HG03039 (cell line): ENCODE data around the gene CCDC110.

Source experiments
- ATAC-seq: cut with Tn5 transposase; IDR thresholded peaks from one replicate; pipeline ENCODE4 v1.9.1; 2021; ENCODE audit warnings: mild to moderate bottlenecking, moderate library complexity; ENCODE audit not compliant: unreplicated experiment

The CCDC110 gene

DNA sequence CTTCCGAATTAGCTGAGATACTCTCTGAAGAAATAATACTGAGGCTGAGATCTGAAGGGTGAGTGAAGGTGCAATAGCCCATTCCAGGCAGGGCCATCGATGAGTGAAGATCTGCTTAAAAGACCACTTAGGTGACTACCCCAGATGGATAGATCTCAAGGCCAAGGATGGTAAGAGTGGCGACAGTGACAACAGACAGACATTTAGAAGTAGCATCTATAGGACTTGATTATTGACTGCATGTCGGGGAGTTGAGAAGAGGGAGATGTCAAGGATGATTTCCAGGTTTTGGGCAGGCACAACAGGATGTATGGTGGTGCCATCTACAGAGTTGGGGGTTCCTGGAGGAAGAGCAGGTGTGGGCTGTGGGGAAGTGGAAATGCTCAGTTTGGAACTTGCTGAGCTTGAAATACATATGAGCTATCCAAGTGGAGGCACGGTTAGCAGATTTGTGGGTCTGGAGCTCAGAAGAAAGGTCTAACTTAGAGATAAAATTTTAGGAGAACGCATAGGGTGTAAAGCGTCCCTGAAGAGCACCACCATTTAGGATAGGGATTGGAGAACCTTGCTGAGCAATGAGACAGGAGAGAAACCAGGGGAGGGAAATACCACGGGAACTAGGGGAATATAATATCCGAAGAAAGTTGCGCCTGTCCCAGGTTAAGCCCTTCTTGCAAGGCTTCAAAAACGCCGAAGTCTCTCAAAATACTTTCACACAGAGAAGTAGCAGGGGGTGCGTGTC, 46.5 kb downstream of the CCDC110 start:
- peak; percentile 2 for ATAC-seq

DNA sequence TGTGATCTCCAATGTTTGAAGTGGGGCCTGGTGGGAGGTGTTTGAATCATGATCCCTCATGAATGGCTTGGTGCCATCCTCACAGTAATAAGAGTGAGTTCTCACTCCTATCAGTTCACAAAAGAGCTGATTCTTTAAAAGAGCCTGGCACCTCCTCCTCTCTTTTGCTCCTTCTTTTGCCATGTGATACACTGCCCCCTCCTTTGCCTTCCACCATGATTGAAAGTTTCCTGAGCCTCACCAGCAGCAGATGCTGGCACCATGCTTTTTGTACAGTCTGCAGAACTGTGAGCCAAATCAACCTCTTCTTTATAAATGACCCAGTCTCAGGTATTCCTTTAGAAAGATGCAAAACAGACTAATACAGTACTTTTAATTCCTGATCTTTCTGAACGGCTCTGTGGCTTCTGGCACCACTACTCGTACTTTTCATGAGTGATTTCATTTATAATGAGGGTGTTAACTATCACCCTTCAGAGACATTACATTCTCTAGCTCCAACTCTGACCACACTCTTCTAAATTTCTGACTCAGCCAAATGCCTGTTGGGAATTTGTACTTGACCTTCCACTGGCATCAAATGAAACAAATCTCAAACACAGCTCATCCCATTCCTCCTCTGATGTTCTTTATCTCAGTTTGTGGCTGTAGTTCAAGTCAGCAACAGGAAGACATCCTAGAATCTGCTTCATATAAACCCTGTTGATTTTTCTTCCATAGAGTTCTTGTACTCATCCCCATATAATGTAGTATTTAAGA, 50.0 kb downstream of the CCDC110 start:
- ATAC-seq, result no peak

DNA sequence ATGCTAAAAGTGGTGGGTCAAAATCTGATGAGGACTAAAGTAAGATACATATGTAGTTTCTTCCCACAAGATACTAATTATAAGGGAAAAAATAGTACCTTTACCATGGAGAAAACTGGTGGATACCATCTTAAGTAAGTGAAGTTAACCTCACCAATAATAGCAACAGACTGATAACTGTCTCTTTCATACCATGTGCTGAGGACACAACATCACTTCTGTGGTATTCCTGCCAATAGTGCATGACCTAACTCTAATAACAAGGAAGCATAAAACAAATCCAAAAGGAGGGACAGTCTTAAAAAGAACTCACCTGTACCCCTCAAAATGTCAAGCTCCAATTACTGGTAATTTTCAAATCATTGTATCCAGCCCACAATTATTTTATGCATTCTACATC, 54.6 kb downstream of the CCDC110 start:
- ATAC-seq, result no peak

DNA sequence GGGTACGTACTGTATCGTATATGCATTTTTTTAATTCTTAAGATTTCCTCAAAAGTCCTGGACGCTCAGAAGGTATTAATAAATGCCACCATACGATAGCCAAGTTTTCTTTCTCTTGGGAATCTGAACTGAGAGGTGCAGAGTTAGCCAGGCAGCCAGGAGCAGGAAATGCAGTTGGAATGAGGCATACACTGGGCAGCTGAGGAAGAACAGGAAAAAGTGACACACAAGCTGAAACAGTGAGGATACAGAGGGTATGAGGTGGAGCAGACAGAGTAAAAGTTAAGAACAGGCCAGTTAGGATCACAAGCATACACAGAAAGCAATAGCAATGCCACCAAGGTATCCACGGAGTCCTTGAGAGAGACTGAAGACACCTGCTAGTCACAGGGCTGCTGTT, 59.1 kb downstream of the CCDC110 start:
- no peak for ATAC-seq

DNA sequence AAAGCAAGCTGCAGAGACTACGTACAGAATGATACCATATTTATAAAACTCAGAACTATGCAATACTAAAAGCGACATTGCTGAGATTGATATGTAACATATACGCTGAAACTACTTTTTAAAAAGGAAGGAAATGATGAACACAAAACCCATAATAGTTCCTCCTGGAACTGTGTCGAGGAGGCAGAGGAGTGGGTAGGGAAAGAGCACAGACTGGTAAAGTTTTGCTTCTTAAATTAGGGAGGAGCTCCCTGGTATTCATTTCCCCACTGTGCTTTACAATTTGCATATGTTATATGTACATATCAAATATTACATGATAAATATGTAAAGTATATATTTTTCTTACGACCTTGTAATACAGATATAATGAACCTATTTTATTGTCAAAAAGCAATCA, 59.7 kb downstream of the CCDC110 start:
- ATAC-seq, result no peak

DNA sequence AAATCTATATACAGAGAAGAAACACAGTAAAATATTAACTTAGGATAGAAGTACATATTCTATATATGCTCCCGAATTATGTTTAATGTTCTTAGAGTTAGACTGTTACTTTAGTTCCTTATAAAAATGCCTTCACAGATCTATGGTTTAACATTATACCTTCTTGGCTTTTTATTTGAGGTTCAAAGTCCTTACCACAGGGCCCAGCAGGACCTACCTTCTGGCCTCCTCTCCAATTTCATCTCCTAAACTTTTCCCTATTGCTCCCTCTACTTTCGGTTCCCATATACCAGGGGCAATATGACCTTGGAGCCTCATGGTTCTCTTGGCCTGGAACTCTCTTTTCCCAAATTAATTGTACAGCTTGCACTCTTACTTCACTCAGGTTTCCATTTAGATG, 63.1 kb downstream of the CCDC110 start:
- ATAC-seq, result no peak

DNA sequence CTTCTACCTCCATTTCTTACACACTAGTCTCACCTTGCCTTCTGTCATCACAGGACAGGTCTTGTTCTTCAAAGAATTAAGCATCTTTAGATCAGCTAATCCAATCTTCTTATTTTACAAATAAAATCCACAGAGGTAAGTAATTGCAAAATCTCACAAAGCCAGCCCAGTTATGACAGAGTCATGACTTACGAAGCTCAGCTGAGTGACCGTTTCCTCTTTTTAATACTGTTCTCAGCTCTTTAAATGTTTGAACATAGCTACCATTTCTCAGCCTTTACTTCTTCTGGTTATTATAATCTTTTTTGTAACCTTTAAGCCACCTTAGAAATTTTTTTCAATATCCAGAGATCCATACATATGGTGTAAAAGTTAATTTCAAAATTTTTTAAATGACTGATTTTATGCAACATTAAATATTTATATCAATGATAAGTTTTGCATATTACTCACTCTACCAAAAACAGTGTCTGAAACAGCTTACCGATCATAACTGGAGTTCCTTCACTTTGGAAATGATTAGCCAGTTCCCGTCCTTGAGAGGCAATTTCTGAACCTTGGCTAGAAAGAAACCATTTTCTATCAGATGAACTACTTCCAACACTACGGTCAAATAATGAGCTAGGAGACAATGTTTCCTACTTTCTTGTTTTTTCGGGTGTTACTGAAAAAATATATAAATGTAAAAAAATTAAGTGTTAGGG, 66.1 kb downstream of the CCDC110 start:
- peak; percentile 57 for ATAC-seq

DNA sequence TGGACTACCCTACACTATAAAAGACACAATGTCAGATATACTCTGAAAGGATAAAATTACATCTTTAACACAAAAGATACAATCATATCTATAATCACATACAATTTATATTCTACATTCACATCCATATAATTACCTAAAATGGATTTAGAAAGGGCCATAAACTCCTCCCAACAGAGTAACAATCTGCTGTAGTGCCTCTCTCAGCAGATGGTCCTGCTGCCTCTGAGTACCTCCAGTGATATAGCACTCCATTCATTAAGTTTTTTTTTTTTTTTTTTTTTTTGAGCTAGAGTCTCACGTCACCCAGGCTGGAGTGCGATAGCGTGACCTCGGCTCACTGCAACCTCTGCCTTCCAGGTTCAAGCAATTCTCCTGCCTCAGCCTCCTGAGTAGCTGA, 67.5 kb downstream of the CCDC110 start:
- no peak for ATAC-seq

DNA sequence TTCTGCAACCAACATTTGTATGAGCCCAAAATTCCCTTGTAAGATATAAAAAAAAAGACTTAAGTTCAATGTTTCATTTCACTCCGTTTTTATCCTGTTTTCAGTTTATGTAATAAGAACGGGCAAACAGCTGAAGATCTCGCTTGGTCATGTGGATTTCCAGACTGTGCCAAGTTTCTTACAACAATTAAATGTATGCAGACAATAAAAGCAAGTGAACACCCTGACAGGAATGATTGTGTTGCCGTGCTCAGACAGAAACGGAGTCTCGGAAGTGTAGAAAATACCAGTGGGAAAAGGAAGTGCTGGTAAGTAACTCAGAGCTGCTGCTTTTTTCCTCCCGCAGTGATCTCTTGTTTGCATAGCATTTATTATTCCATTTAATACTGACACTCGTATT, 72.1 kb downstream of the CCDC110 start:
- ATAC-seq, result no peak

DNA sequence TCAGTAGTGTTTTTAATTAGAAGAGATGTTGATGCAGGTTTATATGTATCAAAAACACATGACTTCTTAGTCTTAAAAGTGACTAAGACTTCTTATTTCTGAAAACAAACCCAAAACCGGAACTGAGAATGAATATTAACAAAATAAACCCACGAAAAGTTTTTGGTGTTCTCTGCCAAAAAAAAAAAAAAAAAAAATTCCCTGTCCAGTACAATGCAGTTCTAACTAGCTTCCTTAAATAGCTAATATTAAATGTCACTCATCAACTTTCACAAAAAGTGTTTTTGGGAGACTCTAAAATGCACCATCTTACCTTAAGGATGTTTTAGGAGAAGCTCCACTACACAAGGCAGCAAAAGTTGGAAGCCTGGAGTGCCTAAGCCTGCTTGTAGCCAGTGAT, 72.9 kb downstream of the CCDC110 start:
- no peak for ATAC-seq

DNA sequence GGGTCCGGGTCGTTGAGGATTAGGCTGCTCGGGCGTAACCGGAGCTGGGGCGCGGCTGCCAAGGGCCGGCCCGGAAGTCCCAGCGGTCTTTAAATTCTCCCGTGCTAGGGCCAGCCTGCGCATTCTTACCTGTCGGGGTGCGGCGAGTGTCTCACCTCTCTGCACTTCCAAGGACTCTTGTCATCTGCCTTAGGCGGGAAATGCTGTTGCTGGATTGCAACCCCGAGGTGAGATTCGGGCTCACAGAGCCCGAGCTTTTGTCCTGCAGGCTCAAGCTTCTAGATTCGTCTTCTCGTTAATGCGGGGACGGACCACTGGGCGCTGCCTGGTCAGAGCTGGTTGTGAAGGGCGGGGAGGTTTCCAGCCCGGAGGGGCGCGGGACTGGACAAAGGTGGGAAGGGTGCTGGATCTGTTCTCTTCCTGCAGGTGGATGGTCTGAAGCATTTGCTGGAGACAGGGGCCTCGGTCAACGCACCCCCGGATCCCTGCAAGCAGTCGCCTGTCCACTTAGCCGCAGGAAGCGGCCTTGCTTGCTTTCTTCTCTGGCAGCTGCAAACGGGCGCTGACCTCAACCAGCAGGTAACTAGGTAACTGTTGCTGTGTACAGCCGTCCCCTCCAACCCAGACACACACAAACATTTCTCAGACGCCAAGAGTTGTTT, 74.7 kb downstream of the CCDC110 start, which contains the start of gene ANKRD37:
ANKRD37 (plus strand) TSS at position 118 of the 662 bp plus-strand sequence; CDS start at position 201, 83 bp downstream.
- ATAC-seq, result no peak

DNA sequence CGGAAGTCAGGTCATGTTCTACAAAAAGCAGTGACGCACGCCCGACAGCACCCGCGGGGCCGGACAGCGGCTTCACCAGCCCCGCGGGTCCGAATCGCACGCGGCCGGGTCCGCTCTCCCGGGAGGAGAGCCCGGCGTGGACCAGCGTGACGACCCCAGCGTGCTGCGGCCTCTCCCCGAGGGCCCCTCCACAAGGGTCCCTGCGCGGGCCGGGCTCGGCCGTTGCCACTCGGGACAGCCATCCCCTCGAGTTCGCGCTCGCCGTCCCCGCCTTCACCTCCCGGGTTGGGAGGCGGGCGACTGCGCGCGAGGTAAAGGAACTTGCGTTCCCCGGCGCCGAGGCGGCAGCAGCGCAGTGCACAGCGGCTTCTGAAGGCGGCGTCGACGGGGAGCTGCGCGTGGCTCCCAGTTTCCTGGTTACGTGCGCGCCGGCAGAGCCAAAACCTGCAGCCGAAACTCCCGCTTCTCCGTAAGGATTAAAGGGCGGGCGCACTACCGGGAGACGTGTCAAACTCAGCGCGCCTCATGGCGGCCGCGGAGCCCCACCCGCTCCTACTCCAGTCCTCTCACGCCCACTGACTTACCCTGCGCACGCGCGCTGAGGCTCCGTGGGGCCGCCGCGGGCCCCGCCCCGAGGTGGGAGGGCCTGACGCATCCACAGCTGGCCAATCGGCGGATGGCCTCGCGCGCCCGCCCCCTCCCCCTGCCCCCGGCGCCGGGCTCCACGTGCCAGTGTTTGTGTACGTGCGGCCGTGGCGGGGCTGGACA, 75.4 kb downstream of the CCDC110 start:
- peak; percentile 80 for ATAC-seq

DNA sequence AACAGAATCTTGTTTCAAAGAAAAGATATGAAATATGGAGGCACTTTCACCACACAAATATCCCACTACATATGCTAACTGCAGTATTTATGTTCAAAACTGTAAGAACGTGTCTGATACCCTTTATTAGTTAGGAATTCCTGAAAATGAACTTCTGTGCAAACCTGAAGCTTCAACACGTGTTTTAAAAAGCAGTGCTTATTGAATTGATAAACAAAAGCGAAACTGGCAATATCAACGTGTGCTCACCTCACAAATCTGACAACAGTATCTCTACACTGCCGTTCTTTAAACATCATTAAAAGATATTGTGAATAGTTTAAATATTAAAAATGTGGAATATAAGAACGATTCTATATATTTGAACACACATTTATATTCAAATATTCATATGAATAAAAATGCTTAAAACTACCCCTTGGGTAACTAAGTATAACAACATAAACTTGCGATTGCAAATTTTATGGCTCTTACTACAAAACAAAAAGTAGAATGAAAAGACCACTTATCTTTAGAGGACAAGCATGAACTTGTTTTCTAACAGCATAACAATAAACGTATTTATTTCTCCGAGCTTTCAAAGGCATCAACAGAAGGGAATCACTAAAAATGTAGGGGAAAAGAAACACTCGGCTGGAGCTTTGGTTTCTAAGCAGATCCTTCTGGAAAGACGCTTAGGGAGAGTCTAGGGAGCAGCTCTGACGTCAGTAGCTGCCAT, 76.1 kb downstream of the CCDC110 start, which contains the start of gene LRP2BP:
LRP2BP (minus strand) TSS at position 687 of the 718 bp plus-strand sequence. CDS start 17,738 bp downstream, outside the sequence.
- no peak for ATAC-seq
